22Rv1 (cell line): Measurements from ENCODE around the gene DCAF10.

Experiments
- ZFX ChIP-seq: fragments of 450-650 bp; IDR thresholded peaks from 2 replicates; pipeline ENCODE4 v1.6.1; 2017; ENCODE audit warnings: antibody characterized with exemption, borderline replicate concordance
- TF ChIP-seq, protein P1 (sequence below): fragments of 450-650 bp; IDR thresholded peaks from 2 replicates; pipeline ENCODE4 v1.5.1; 2017; ENCODE audit warnings: mild to moderate bottlenecking

- TF ChIP-seq, protein P1, sequence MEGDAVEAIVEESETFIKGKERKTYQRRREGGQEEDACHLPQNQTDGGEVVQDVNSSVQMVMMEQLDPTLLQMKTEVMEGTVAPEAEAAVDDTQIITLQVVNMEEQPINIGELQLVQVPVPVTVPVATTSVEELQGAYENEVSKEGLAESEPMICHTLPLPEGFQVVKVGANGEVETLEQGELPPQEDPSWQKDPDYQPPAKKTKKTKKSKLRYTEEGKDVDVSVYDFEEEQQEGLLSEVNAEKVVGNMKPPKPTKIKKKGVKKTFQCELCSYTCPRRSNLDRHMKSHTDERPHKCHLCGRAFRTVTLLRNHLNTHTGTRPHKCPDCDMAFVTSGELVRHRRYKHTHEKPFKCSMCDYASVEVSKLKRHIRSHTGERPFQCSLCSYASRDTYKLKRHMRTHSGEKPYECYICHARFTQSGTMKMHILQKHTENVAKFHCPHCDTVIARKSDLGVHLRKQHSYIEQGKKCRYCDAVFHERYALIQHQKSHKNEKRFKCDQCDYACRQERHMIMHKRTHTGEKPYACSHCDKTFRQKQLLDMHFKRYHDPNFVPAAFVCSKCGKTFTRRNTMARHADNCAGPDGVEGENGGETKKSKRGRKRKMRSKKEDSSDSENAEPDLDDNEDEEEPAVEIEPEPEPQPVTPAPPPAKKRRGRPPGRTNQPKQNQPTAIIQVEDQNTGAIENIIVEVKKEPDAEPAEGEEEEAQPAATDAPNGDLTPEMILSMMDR, result no peak
- no peak for TF ChIP-seq ZFX
Measured at GRCh38 chr9:37753489-37754190, 47.0 kb upstream of the DCAF10 start, which contains the start of gene TRMT10B.
